Tibial artery (tissue), 4 donors: ENCODE results near the gene VPS26A.

Experiments used
- DNase-seq, 2 donors: peaks; one replicate each; pipeline ENCODE4 v3.0.0-alpha.2; 2019
- H3K27ac ChIP-seq, 2 donors: fragments of 200-600 bp; sonication (generic) in 1 of 2; 1 replicate in 1 of 2; 2 replicates in 1 of 2; pipeline ENCODE4 v1.5.1; 2018 to 2019; ENCODE audit warnings: mild to moderate bottlenecking in 1 of 2
- H3K27me3 ChIP-seq, 2 donors: fragments of 200-600 bp; sonication (generic) in 1 of 2; one replicate each; pipeline versions ENCODE4 v1.5.1 to v1.6.0; 2016 to 2019
- H3K36me3 ChIP-seq, 3 donors: fragments of 200-600 bp; sonication (generic) in 2 of 3; one replicate each; pipeline ENCODE4 v1.5.1; 2016 to 2019; ENCODE audit warnings: mild to moderate bottlenecking in 2 of 3
- H3K4me1 ChIP-seq, 4 donors: fragments of 200-600 bp; sonication (generic) in 2 of 4; 1 replicate in 3 of 4; 2 replicates in 1 of 4; pipeline ENCODE4 v1.5.1; 2016 to 2019
- H3K4me3 ChIP-seq, 2 donors: fragments of 200-600 bp; sonication (generic) in 1 of 2; 1 replicate in 1 of 2; 2 replicates in 1 of 2; pipeline ENCODE4 v1.5.1; 2018 to 2019; ENCODE audit warnings: mild to moderate bottlenecking in 2 of 2
- H3K9me3 ChIP-seq, 3 donors: fragments of 200-600 bp; sonication (generic) in 1 of 3; one replicate each; pipeline ENCODE4 v1.5.1; 2016 to 2019
- intact Hi-C: fragments of 100-400 bp; cut with DNase I; formaldehyde crosslinking; loops from one replicate; pipeline ENCODE4 v1.15.0; 2023; ENCODE audit warnings: low total_unique reads
- TF ChIP-seq, protein P1 (sequence below), 2 experiments: fragments of 200-600 bp in 1 of 2; fragments of 450-650 bp in 1 of 2; IDR thresholded peaks; one replicate each; pipeline ENCODE4 v1.5.1; 2017 to 2019; ENCODE audit warnings: antibody characterized with exemption in 2 of 2, mild to moderate bottlenecking in 1 of 2, moderate library complexity in 1 of 2

Gene VPS26A

GRCh38 chr10:69201045-69201444, 77.1 kb downstream of the VPS26A start:
- TF ChIP-seq, protein P1, sequence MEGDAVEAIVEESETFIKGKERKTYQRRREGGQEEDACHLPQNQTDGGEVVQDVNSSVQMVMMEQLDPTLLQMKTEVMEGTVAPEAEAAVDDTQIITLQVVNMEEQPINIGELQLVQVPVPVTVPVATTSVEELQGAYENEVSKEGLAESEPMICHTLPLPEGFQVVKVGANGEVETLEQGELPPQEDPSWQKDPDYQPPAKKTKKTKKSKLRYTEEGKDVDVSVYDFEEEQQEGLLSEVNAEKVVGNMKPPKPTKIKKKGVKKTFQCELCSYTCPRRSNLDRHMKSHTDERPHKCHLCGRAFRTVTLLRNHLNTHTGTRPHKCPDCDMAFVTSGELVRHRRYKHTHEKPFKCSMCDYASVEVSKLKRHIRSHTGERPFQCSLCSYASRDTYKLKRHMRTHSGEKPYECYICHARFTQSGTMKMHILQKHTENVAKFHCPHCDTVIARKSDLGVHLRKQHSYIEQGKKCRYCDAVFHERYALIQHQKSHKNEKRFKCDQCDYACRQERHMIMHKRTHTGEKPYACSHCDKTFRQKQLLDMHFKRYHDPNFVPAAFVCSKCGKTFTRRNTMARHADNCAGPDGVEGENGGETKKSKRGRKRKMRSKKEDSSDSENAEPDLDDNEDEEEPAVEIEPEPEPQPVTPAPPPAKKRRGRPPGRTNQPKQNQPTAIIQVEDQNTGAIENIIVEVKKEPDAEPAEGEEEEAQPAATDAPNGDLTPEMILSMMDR (IDR thresholded peaks at IDR 0.05), result no peak
- Histone ChIP-seq H3K4me1 (no peaks in the 10 kb centered on the region), H3K36me3 (peaks cover 63 to 99% (median 86%) of the 10 kb centered on the region in 3 donors), H3K27ac (no peak overlapping the region), H3K4me3 (no peak overlapping the region), H3K27me3 (no peaks in the 10 kb centered on the region), H3K9me3 (no peaks in the 10 kb centered on the region)
- intact Hi-C loops, result no loop called here
- no peak for DNase-seq

DNA sequence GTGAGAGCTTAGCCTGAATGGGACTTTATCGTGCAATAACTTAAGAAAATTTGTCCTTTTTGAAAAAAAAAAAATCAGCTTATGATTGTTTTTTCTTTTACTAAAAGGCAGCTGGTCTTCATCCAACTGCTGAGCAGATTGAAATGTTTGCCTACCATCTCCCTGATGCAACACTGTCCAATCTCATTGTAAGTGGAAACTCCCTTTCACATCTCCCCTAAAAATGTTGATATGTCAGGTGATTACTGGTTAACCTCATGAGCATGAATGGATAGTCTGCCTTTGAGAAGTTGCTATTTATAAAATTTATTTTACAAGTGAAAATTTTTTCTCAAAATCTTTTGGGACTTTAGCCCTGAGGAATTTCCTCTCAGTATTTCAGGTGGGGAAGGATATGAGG, 78.4 kb downstream of the VPS26A start:
- TF ChIP-seq, protein P1 (IDR thresholded peaks at IDR 0.05), result no peak
- no peak overlapping the region for H3K27ac ChIP-seq
- H3K4me1 ChIP-seq, result no peaks in the 10 kb centered on the region
- H3K36me3 ChIP-seq, result peaks cover 66 to 99% (median 86%) of the 10 kb centered on the region in 3 donors
- DNase-seq, result no peak
- no peaks in the 10 kb centered on the region for H3K27me3 ChIP-seq
- no peaks in the 10 kb centered on the region for H3K9me3 ChIP-seq
- no peak overlapping the region for H3K4me3 ChIP-seq
- intact Hi-C loops, result no loop called here

DNA sequence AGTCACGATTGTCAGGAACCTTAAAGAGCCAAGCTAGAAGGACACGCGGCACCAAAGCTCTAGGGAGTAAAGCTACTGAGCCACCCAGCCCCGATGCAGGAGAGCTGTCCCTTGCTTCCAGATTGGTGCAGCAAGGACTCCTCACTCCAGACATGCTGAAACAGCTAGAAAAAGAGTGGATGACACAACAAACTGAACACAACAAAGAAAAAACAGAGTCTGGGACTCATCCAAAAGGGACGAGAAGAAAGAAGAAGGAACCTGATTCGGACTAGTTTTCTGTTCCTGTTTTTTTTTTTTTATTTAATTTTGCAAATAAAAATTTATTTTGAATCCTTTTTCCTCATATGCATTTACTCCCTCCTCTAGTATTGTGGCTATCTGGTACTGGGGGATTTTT, 84.8 kb downstream of the VPS26A start:
- no peak for DNase-seq
- H3K27ac ChIP-seq, result no peak overlapping the region
- H3K4me1 ChIP-seq, result no peaks in the 10 kb centered on the region
- H3K9me3 ChIP-seq, result no peaks in the 10 kb centered on the region
- intact Hi-C loops, result no loop called here
- TF ChIP-seq, protein P1 (IDR thresholded peaks at IDR 0.05), result no peak
- no peaks in the 10 kb centered on the region for H3K27me3 ChIP-seq
- peaks cover 46 to 60% (median 50%) of the 10 kb centered on the region in 3 donors for H3K36me3 ChIP-seq
- no peak overlapping the region for H3K4me3 ChIP-seq

DNA sequence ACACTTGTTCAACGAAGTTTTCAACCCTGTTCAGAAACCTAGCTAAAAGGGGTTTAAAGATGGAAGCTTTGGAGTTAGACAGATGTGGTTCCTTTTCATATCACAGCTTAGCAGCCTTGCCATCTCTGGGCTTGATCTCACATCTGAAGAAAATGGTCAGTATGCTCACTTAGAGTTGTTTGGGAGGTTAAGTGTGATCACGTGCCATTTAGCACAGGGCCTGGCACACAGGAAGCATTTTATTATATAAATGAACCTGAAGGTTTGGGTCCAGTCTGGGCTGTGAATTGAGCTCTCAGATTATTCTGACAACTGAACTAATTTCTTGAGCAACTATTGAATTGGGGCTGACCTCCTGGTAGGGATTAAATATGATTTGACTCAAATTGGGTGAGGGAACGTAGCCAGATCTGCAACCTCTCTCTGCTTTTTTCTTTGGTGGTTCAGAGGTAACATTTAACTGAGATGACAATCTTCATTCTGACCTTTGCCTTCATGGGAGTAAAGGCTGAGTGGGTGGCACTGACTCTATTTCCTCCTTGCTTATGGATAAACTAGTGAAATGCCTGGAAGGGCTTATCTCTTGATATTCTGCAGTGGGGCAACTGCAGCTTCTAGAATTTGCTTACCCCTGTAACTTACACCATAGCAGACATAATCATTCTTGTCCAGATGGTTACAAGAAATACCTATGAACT, 86.0 kb downstream of the VPS26A start:
- TF ChIP-seq, protein P1 (IDR thresholded peaks at IDR 0.05), result no peak
- H3K36me3 ChIP-seq, result peaks cover 34 to 49% (median 39%) of the 10 kb centered on the region in 3 donors
- no peak overlapping the region for H3K4me3 ChIP-seq
- H3K27ac ChIP-seq, result no peak overlapping the region
- H3K9me3 ChIP-seq, result no peaks in the 10 kb centered on the region
- intact Hi-C loops, result no loop called here
- no peak for DNase-seq
- peaks cover 0 to 4% of the 10 kb centered on the region in 2 donors for H3K27me3 ChIP-seq
- H3K4me1 ChIP-seq, result no peaks in the 10 kb centered on the region

DNA sequence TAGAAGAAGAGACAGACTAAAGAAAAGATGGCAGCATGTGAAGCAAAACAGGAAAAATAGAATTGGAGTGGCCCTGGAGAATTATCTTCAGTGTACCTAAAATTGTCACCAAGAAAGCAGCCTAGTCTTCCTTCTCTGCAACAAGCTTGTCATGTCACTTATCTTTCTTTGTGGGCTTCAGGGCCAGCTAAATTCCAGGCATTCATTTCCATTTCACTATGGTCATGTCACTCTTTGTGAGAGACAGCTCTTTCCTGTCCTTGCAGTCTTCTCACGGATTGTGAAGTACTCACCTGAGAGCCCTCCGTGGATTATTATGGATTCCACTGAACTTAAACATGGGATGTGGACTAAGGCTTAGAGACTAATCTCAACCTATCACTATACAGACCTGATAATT, 87.1 kb downstream of the VPS26A start:
- Histone ChIP-seq H3K27ac (no peak overlapping the region), H3K27me3 (peaks cover 0 to 4% of the 10 kb centered on the region in 2 donors), H3K36me3 (peaks cover 28 to 37% (median 29%) of the 10 kb centered on the region in 3 donors), H3K9me3 (no peaks in the 10 kb centered on the region), H3K4me3 (no peak overlapping the region), H3K4me1 (no peaks in the 10 kb centered on the region)
- DNase-seq, result no peak
- intact Hi-C loops, result no loop called here
- TF ChIP-seq, protein P1 (IDR thresholded peaks at IDR 0.05), result no peak
